Natural killer cell (primary cell): ENCODE results near the gene MAGED2. TPM values are rescaled to one million over a fixed set of nuclear protein-coding genes. Genes with fewer than 3 reads are reported as not detected.
"Not testable (repeated sequence)": the region's sequence is repeated elsewhere in the genome, so short reads cannot be mapped to it uniquely, and the experiment has no call there.

Experiments used
- ATAC-seq, 3 donors: fragments of 150-1000 bp in 2 of 3; fragments of 200-7000 bp in 1 of 3; cut with Tn5 transposase; 1 replicate in 1 of 3; 2 replicates in 2 of 3; pipeline ENCODE4 v1.10.0; 2021; ENCODE audit warnings: mild to moderate bottlenecking in 2 of 3, moderate library complexity in 2 of 3
- DNase-seq, 2 donors: peaks; one replicate each; pipeline versions ENCODE4 v3.0.0 to v3.0.0-alpha.2; 2013 to 2021; ENCODE audit warnings: mixed read lengths in 1 of 2
- H3K27ac ChIP-seq: one replicate; pipeline ENCODE4 v1.5.1; 2013; ENCODE audit warnings: mild to moderate bottlenecking, low read length
- H3K27me3 ChIP-seq: one replicate; pipeline ENCODE4 v1.6.1; 2013; ENCODE audit warnings: low read length; ENCODE audit not compliant: control insufficient read depth, insufficient read depth
- H3K36me3 ChIP-seq: one replicate; pipeline ENCODE4 v1.6.1; 2013; ENCODE audit warnings: low read length; ENCODE audit not compliant: control insufficient read depth, insufficient read depth
- H3K4me1 ChIP-seq: one replicate; pipeline ENCODE4 v1.6.1; 2013; ENCODE audit warnings: low read length; ENCODE audit not compliant: control insufficient read depth, insufficient read depth
- H3K4me3 ChIP-seq: one replicate; pipeline ENCODE4 v1.5.1; 2013; ENCODE audit warnings: low read length
- H3K9me3 ChIP-seq: one replicate; pipeline ENCODE4 v1.6.1; 2013; ENCODE audit warnings: low read length; ENCODE audit not compliant: control insufficient read depth, insufficient read depth
- H3K27ac Mint-ChIP-seq, 2 donors: one replicate each; pipeline ENCODE4 v1.8.0; 2022; ENCODE audit warnings: mild to moderate bottlenecking in 2 of 2, mixed read lengths in 2 of 2, moderate library complexity in 1 of 2
- H3K27me3 Mint-ChIP-seq, 2 donors: one replicate each; pipeline ENCODE4 v1.8.0; 2022; ENCODE audit warnings: low read depth in 2 of 2, mixed read lengths in 2 of 2
- H3K36me3 Mint-ChIP-seq: one replicate; pipeline ENCODE4 v1.8.0; 2022; ENCODE audit warnings: mixed read lengths
- H3K4me1 Mint-ChIP-seq, 2 donors: one replicate each; pipeline ENCODE4 v1.8.0; 2022; ENCODE audit warnings: mixed read lengths in 2 of 2
- H3K4me3 Mint-ChIP-seq: one replicate; pipeline ENCODE4 v1.8.0; 2022; ENCODE audit warnings: mild to moderate bottlenecking, moderate library complexity, mixed read lengths
- H3K9me3 Mint-ChIP-seq, 2 donors: one replicate each; pipeline ENCODE4 v1.8.0; 2022; ENCODE audit warnings: mixed read lengths in 2 of 2
- CTCF ChIP-seq: fragments of 200-600 bp; IDR thresholded peaks from one replicate; pipeline ENCODE4 v1.8.0; 2022; ENCODE audit warnings: antibody characterized with exemption
- WGBS: methylation state at CpG from one replicate; pipeline ENCODE4 v1.1.7; 2013; ENCODE audit warnings: missing lambda C conversion rate; ENCODE audit not compliant: insufficient coverage; 5-methylcytosine and 5-hydroxymethylcytosine counted together
- intact Hi-C: fragments of 100-400 bp; cut with micrococcal nuclease; formaldehyde crosslinking; loops from one replicate; pipeline ENCODE4 v1.14.2; 2022
- total RNA-seq, 4 donors: library from RNA; stranded (reverse); fragments of 120-200 nt in 1 of 4; gene quantifications; one replicate each; pipeline versions ENCODE4 v1.2.3 to v1.2.4, GENCODE V29; 2013 to 2022

Gene MAGED2
- total RNA-seq, 3 donors from 2014 or later (not counting 1 experiment from before 2014, with no cell fraction given): 52.0 to 63.2 (median 57.8) TPM

- intact Hi-C loops: no loop called here
- no peaks in the 10 kb centered on the region for H3K9me3 ChIP-seq
- no peaks in the 10 kb centered on the region for H3K36me3 ChIP-seq
- Mint-ChIP-seq H3K36me3 (no peaks in the 10 kb centered on the region), H3K27me3 (peaks cover 3 to 9% of the 10 kb centered on the region in 2 donors), H3K4me1 (no peaks in the 10 kb centered on the region), H3K9me3 (no peaks in the 10 kb centered on the region), H3K27ac (no peak overlapping the region), H3K4me3 (no peak overlapping the region)
- H3K4me1 ChIP-seq: no peaks in the 10 kb centered on the region
- no peak for ATAC-seq
- WGBS: 93% methylated on average over 6 of the region's 9 CpGs
- no peak overlapping the region for H3K4me3 ChIP-seq
- TF ChIP-seq CTCF: no peak
- no peaks in the 10 kb centered on the region for H3K27me3 ChIP-seq
- DNase-seq: no peak
- H3K27ac ChIP-seq: no peak overlapping the region
Measured at GRCh38 chrX:54788446-54788845, 19.1 kb upstream of the MAGED2 start.

- H3K4me3 ChIP-seq, H3K4me1 Mint-ChIP-seq, H3K27ac Mint-ChIP-seq, H3K27me3 ChIP-seq, H3K36me3 Mint-ChIP-seq, H3K27me3 Mint-ChIP-seq, ATAC-seq, H3K9me3 ChIP-seq, H3K9me3 Mint-ChIP-seq, H3K36me3 ChIP-seq, DNase-seq, H3K4me3 Mint-ChIP-seq, intact Hi-C loops, H3K4me1 ChIP-seq, H3K27ac ChIP-seq: not testable (repeated sequence)
- 59% methylated on average over 2 of the region's 5 CpGs for WGBS
Measured at GRCh38 chrX:54789405-54789804, 18.1 kb upstream of the MAGED2 start.

- no peak for TF ChIP-seq CTCF
- H3K4me3 Mint-ChIP-seq: no peak overlapping the region
- WGBS: 29% methylated on average over 1 of the region's 1 CpG
Measured at GRCh38 chrX:54794028-54794427, 13.5 kb upstream of the MAGED2 start.

GRCh38 chrX:54794795-54795194 lies 12.8 kb upstream of the MAGED2 start:
- 90% methylated on average over 4 of the region's 4 CpGs for WGBS
- Histone ChIP-seq H3K36me3 (no peaks in the 10 kb centered on the region), H3K27ac (no peak overlapping the region), H3K9me3 (no peaks in the 10 kb centered on the region), H3K4me3 (no peak overlapping the region), H3K4me1 (no peaks in the 10 kb centered on the region), H3K27me3 (no peaks in the 10 kb centered on the region)
- no peak for ATAC-seq
- no peak overlapping the region for H3K27ac Mint-ChIP-seq
- no peak overlapping the region for H3K4me3 Mint-ChIP-seq
- H3K27me3 Mint-ChIP-seq: peaks cover 7 to 16% of the 10 kb centered on the region in 2 donors
- no peaks in the 10 kb centered on the region for H3K9me3 Mint-ChIP-seq
- H3K36me3 Mint-ChIP-seq: no peaks in the 10 kb centered on the region
- no peak for TF ChIP-seq CTCF
- intact Hi-C loops: no loop called here
- DNase-seq: no peak
- H3K4me1 Mint-ChIP-seq: no peaks in the 10 kb centered on the region

More at GRCh38 chrX:54794028-54794427, 13.5 kb upstream of the MAGED2 start:
- intact Hi-C loops: no loop called here
- H3K4me1 ChIP-seq: no peaks in the 10 kb centered on the region
- Mint-ChIP-seq H3K36me3 (no peaks in the 10 kb centered on the region), H3K9me3 (no peaks in the 10 kb centered on the region), H3K27ac (no peak overlapping the region), H3K4me1 (no peaks in the 10 kb centered on the region), H3K27me3 (peaks cover 7 to 9% of the 10 kb centered on the region in 2 donors)
- no peak for DNase-seq
- no peaks in the 10 kb centered on the region for H3K36me3 ChIP-seq
- H3K9me3 ChIP-seq: no peaks in the 10 kb centered on the region
- ATAC-seq: no peak
- no peak overlapping the region for H3K4me3 ChIP-seq
- H3K27me3 ChIP-seq: no peaks in the 10 kb centered on the region
- H3K27ac ChIP-seq: no peak overlapping the region
